ENCODE data around the gene ZNF613. TPM values are rescaled to one million over a fixed set of nuclear protein-coding genes. Genes with fewer than 3 reads are reported as not detected.

The ZNF613 gene
- total RNA-seq, 2 donors from 2014 or later = 17.5 to 22.5 TPM

DNA sequence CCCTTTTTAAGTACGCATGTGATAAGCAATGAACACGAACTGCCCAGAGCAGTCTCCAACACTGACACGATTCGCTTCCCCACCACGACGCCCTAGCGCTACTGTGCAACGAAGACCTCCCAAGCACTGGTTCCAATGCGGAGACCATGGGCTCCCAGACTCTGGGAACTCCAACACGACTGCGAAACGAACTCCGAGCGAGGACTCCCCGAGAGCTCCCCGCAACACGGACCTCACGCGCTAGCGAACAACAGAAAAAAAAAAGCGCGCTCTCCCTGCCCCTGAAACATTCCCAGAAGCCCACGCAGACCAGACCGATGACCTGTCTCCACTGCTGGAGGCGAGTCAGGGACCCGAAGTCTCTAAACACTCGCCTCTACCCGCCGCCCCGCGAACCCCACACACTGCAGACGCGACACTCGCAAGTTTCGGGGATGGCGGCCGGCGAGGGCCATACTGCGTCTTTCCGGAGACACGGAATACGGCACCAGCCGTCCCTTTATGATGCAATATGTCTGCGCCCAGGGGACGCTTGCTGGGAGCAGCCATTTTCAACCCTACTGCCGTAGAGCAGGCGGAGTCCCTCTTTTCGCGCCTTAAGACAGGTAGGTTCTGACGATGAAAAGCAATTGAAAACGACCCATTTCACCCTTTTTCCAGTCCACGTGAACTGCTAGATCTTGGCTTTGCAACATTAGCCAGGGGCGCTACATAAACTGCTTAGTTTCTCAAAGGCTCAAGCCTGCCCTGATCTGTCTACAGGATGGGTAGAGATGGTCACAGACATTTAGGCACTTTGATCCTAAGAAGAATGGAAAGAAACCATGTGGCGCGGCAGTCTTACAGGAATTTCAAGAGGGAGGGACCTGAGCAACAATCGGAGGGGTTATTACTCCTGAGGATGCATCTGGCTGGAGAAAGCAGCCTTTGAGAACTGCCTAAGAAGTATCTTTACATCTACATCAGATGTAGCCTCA lies 39.5 kb upstream of the ZNF613 start, which contains the start of gene ZNF577:
Gene ZNF577, minus strand, starts transcription at position 430 of the 977 bp plus-strand sequence. CDS start 7,569 bp downstream, outside the sequence.
- Mint-ChIP-seq H3K4me3 (peak within 1 kb of the TSS; percentile 97), H3K27ac (peak within 1 kb of the TSS; percentile 99), H3K9me3 (peaks cover 86% of the 10 kb centered on the region), H3K27me3 (ENCODE audit: insufficient read depth) (no peaks in the 10 kb centered on the region), H3K36me3 (ENCODE audit: low read depth) (peaks cover 82% of the 10 kb centered on the region), H3K4me1 (no peaks in the 10 kb centered on the region)
- Histone ChIP-seq H3K27me3 (ENCODE audit: control insufficient read depth, insufficient read depth, low read length, poor library complexity, severe bottlenecking) (no peaks in the 10 kb centered on the region), H3K36me3 (ENCODE audit: control insufficient read depth, insufficient read depth, low read length) (peaks cover 94% of the 10 kb centered on the region), H3K4me1 (ENCODE audit: control insufficient read depth, insufficient read depth, low read length) (no peaks in the 10 kb centered on the region), H3K27ac (ENCODE audit: low read depth, low read length) (peak within 1 kb of the TSS; percentile 12), H3K4me3 (ENCODE audit: low read length) (peak within 1 kb of the TSS; percentile 85), H3K9ac (ENCODE audit: extremely low read depth, low read length, poor library complexity, severe bottlenecking) (peak within 1 kb of the TSS; percentile 77), H3K9me3 (ENCODE audit: control insufficient read depth, low read length) (peaks cover 100% of the 10 kb centered on the region)
- WGBS, 2 experiments (ENCODE audit: insufficient coverage in 1 of 2, insufficient read length in 1 of 2) = 46 to 57% methylated on average over 24 to 56 of the region's 56 CpGs
- no peak for TF ChIP-seq CTCF (conservative IDR thresholded peaks at IDR 0.05)
- DNase-seq = peak; percentile 92

GRCh38 chr19:51889934-51890333 lies 37.3 kb upstream of the ZNF613 start:
- TF ChIP-seq CTCF (conservative IDR thresholded peaks at IDR 0.05) = no peak
- Mint-ChIP-seq H3K4me1 (no peaks in the 10 kb centered on the region), H3K9me3 (peaks cover 92% of the 10 kb centered on the region), H3K27me3 (ENCODE audit: insufficient read depth) (no peaks in the 10 kb centered on the region), H3K36me3 (ENCODE audit: low read depth) (peaks cover 87% of the 10 kb centered on the region), H3K27ac (no peak overlapping the region), H3K4me3 (no peak overlapping the region)
- Histone ChIP-seq H3K4me1 (ENCODE audit: control insufficient read depth, insufficient read depth, low read length) (no peaks in the 10 kb centered on the region), H3K36me3 (ENCODE audit: control insufficient read depth, insufficient read depth, low read length) (peaks cover 96% of the 10 kb centered on the region), H3K4me3 (ENCODE audit: low read length) (peak overlapping the region; percentile 85), H3K9me3 (ENCODE audit: control insufficient read depth, low read length) (peaks cover 100% of the 10 kb centered on the region), H3K27ac (ENCODE audit: low read depth, low read length) (no peak overlapping the region), H3K9ac (ENCODE audit: extremely low read depth, low read length, poor library complexity, severe bottlenecking) (no peak overlapping the region), H3K27me3 (ENCODE audit: control insufficient read depth, insufficient read depth, low read length, poor library complexity, severe bottlenecking) (no peaks in the 10 kb centered on the region)
- no peak for DNase-seq

DNA sequence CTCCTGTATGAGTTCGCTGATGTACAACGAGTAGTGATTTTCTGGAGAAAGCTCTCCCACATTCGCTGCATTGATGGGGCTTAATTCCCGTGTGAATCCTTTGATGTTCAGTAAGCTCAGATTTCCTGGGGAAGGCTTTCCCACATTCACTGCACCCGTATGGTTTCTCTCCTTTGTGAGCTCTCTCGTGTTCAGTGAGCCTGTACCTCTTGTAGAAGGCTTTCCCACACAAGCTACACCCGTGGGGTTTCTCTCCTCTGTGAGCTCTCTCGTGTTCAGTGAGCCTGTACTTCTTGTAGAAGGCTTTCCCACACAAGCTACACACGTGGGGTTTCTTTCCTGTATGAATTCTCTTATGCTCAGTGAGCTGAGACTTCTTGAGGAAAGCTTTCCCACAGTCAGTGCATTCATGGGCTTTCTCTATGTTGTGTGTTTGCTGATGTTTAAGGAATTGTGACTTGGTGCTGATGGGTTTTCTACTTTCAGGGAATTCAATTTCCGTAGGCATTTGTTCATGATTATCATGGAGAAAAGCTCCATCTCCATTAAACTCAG lies 36.0 kb upstream of the ZNF613 start:
- H3K4me3 ChIP-seq (ENCODE audit: low read length) = peak overlapping the region; percentile 85
- peaks cover 100% of the 10 kb centered on the region for H3K9me3 ChIP-seq (ENCODE audit: control insufficient read depth, low read length)
- Mint-ChIP-seq H3K9me3 (peaks cover 96% of the 10 kb centered on the region), H3K4me1 (no peaks in the 10 kb centered on the region), H3K27ac (no peak overlapping the region), H3K36me3 (ENCODE audit: low read depth) (peaks cover 89% of the 10 kb centered on the region), H3K27me3 (ENCODE audit: insufficient read depth) (no peaks in the 10 kb centered on the region), H3K4me3 (no peak overlapping the region)
- DNase-seq = no peak
- no peak overlapping the region for H3K27ac ChIP-seq (ENCODE audit: low read depth, low read length)
- 95 to 100% methylated on average over 8 to 10 of the region's 10 CpGs for WGBS, 2 experiments (ENCODE audit: insufficient coverage in 1 of 2, insufficient read length in 1 of 2)
- no peaks in the 10 kb centered on the region for H3K4me1 ChIP-seq (ENCODE audit: control insufficient read depth, insufficient read depth, low read length)
- H3K36me3 ChIP-seq (ENCODE audit: control insufficient read depth, insufficient read depth, low read length) = peaks cover 96% of the 10 kb centered on the region
- H3K9ac ChIP-seq (ENCODE audit: extremely low read depth, low read length, poor library complexity, severe bottlenecking) = no peak overlapping the region
- no peaks in the 10 kb centered on the region for H3K27me3 ChIP-seq (ENCODE audit: control insufficient read depth, insufficient read depth, low read length, poor library complexity, severe bottlenecking)
- TF ChIP-seq CTCF (conservative IDR thresholded peaks at IDR 0.05) = no peak
